Measurements from ENCODE around the gene SYCN.

GRCh38 chr19:39174142-39174541 lies 29.9 kb downstream of the SYCN start:
- TF ChIP-seq POLR2A (IDR thresholded peaks at IDR 0.05; ENCODE audit: low read depth, low read length) (no peak), TAF1 (IDR thresholded peaks at IDR 0.05; ENCODE audit: low read depth, low read length) (no peak), POLR2AphosphoS5 (IDR thresholded peaks at IDR 0.05; ENCODE audit: low read depth, low read length) (no peak), SPI1 (IDR thresholded peaks at IDR 0.05; ENCODE audit: low read depth, low read length) (no peak), PAX5 (IDR thresholded peaks at IDR 0.05; ENCODE audit: insufficient read depth, low read length, severe bottlenecking) (no peak)

All from GM12891 (cell line).